ENCODE results near the gene CHCT1.

- peak; percentile 69 to 95 (median 88) for TF ChIP-seq CTCF (IDR thresholded peaks at IDR 0.05)
- no peak for TF ChIP-seq POLR2A (IDR thresholded peaks at IDR 0.05)
Observed at GRCh38 chr17:60421273-60422161, 772 bp upstream of the CHCT1 start.
